Measurements from ENCODE around the gene LITAFD. TPM values are rescaled to one million over a fixed set of nuclear protein-coding genes. Genes with fewer than 3 reads are reported as not detected.

Gene LITAFD
- total and polyA plus RNA-seq, 2 experiments from 2014 or later, result not detected

DNA sequence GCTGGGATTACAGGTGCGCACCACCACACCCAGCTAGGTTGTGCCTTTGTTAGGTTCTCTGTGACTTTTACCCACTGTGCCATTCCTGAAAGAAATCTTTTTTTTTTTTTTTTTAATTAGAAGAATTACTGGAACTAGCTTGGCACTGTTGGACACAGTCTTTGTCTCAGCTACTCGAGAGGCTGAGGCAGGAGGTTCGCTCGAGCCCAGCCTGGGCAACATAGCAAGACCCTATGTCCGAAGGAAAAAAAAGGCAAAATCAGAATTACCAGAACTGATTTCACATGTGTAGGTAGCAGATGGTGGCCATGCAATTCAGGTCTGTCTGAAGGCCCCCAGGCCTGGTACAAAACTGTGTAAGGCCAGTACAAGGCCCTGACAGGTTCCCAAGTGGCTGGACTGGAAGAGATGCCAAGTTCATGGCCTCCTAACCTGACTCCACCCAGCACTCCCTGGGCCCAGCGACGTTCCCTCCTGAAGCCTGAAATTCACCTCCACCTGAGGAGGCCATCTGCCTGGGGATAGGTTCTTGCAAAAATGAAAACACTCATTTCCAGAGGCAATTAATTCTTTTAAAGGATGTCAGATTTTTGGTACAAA is 36.4 kb upstream of the LITAFD start:
- Histone ChIP-seq H3K79me2 (replicated peaks; ENCODE audit: insufficient read depth) (peaks cover 20% of the 10 kb centered on the region), H4K20me1 (replicated peaks; ENCODE audit: insufficient read depth) (peaks cover 3% of the 10 kb centered on the region; the same call in 1 of the 2 replicates), H3F3A (replicated peaks; ENCODE audit: low read depth) (peaks cover 23% of the 10 kb centered on the region; the same call in 1 of the 2 replicates), H3K4me3 (no peak overlapping the region), H2AFZ (no peak overlapping the region), H3K36me3 (ENCODE audit: insufficient read depth) (no peaks in the 10 kb centered on the region), H3K4me2 (no peak overlapping the region), H3K27ac (ENCODE audit: low read depth) (no peak overlapping the region), H3K4me1 (ENCODE audit: insufficient read depth) (peaks cover 21% of the 10 kb centered on the region), H3K27me3 (ENCODE audit: insufficient read depth) (no peaks in the 10 kb centered on the region), H3K9me2 (ENCODE audit: insufficient read depth) (no peaks in the 10 kb centered on the region)
- Mint-ChIP-seq H3K27me3 (ENCODE audit: insufficient read depth, low read depth, poor library complexity) (peaks cover 32% of the 10 kb centered on the region), H3K36me3 (ENCODE audit: low read depth) (peaks cover 34% of the 10 kb centered on the region), H3K4me1 (peaks cover 51% of the 10 kb centered on the region), H3K4me3 (no peak overlapping the region), H3K9me3 (peaks cover 3% of the 10 kb centered on the region; the same call in 1 of the 3 replicates), H3K27ac (no peak overlapping the region)
- ATAC-seq (no peak), DNase-seq (ENCODE audit: low spot score) (no peak)
- no peak for TF ChIP-seq POLR2AphosphoS5 (IDR thresholded peaks at IDR 0.05; ENCODE audit: low read depth)
- TF ChIP-seq JUNB (IDR thresholded peaks at IDR 0.05; ENCODE audit: unreplicated experiment), result no peak
- no peak for TF ChIP-seq ZNF331 (CRISPR knock-in tag; IDR thresholded peaks at IDR 0.05; ENCODE audit: low read depth)
- TF ChIP-seq, protein P1, sequence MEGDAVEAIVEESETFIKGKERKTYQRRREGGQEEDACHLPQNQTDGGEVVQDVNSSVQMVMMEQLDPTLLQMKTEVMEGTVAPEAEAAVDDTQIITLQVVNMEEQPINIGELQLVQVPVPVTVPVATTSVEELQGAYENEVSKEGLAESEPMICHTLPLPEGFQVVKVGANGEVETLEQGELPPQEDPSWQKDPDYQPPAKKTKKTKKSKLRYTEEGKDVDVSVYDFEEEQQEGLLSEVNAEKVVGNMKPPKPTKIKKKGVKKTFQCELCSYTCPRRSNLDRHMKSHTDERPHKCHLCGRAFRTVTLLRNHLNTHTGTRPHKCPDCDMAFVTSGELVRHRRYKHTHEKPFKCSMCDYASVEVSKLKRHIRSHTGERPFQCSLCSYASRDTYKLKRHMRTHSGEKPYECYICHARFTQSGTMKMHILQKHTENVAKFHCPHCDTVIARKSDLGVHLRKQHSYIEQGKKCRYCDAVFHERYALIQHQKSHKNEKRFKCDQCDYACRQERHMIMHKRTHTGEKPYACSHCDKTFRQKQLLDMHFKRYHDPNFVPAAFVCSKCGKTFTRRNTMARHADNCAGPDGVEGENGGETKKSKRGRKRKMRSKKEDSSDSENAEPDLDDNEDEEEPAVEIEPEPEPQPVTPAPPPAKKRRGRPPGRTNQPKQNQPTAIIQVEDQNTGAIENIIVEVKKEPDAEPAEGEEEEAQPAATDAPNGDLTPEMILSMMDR (conservative IDR thresholded peaks at IDR 0.05; ENCODE audit: low read depth in 2 of 2), result no peak
- no peak for TF ChIP-seq CREB1 (CRISPR knock-in tag; IDR thresholded peaks at IDR 0.05; ENCODE audit: low read depth)
- TF ChIP-seq NANOG (IDR thresholded peaks at IDR 0.05; ENCODE audit: borderline replicate concordance), result no peak
- TF ChIP-seq STAT1 (IDR thresholded peaks at IDR 0.05; ENCODE audit: unreplicated experiment), result no peak
- TF ChIP-seq EZH2phosphoT487 (IDR thresholded peaks at IDR 0.05; ENCODE audit: unreplicated experiment), result no peak
- no peak for TF ChIP-seq ZNF462 (CRISPR knock-in tag; IDR thresholded peaks at IDR 0.05)
- TF ChIP-seq ZNF114 (CRISPR knock-in tag; IDR thresholded peaks at IDR 0.05), result no peak
- no peak for TF ChIP-seq EZH2 (IDR thresholded peaks at IDR 0.05; ENCODE audit: low read depth, unreplicated experiment)
- TF ChIP-seq ETS1 (IDR thresholded peaks at IDR 0.05), result no peak
- no peak for TF ChIP-seq REST (IDR thresholded peaks at IDR 0.05; ENCODE audit: unreplicated experiment)

Data from GM23338 (cell line).